ENCODE data around the gene CPZ. TPM values are rescaled to one million over a fixed set of nuclear protein-coding genes. Genes with fewer than 3 reads are reported as not detected.
"Not testable (repeated sequence)": the region's sequence is repeated elsewhere in the genome, so short reads cannot be mapped to it uniquely, and the experiment has no call there.

Gene CPZ
- total RNA-seq, 1 experiment from 2014 or later: 9.1 TPM

DNA sequence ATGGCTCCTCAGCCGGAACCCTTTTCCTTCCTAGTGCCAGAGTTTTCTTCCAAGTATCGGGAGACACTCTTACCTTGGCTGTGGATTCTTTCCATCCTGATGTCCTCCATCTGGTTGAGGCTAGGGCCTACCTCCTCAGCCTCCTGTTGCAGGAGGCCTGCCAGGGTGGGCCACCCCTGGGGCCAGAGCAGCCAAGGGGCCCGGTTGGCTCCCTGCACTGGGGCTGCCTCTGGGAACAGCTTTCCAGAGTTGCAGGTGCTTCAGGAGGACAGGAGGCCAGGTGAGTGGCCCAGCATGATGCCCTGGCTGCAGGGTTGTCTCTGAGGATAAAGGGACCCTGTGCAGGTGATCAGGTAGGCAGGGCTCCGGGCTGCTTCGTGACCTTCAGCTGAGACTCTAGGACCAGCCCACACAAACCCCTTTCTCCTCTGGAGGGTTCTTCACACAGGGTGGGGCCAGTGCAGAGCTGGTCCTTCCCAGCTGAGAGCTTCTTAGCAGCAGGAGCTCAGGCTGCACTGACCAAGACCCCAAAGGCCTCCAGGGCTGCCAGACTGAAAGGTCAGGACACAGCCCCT lies 17.7 kb upstream of the CPZ start:
- H3K27me3 ChIP-seq (ENCODE audit: insufficient read depth, low read depth): no peaks in the 10 kb centered on the region
- BruUV-seq (replicated peaks): no TSS peak
- no peaks in the 10 kb centered on the region for H3K9me2 ChIP-seq (ENCODE audit: insufficient read depth)
- H3K4me2 ChIP-seq: no peak overlapping the region
- no peak overlapping the region for H3K27ac ChIP-seq
- TF ChIP-seq, protein P1, sequence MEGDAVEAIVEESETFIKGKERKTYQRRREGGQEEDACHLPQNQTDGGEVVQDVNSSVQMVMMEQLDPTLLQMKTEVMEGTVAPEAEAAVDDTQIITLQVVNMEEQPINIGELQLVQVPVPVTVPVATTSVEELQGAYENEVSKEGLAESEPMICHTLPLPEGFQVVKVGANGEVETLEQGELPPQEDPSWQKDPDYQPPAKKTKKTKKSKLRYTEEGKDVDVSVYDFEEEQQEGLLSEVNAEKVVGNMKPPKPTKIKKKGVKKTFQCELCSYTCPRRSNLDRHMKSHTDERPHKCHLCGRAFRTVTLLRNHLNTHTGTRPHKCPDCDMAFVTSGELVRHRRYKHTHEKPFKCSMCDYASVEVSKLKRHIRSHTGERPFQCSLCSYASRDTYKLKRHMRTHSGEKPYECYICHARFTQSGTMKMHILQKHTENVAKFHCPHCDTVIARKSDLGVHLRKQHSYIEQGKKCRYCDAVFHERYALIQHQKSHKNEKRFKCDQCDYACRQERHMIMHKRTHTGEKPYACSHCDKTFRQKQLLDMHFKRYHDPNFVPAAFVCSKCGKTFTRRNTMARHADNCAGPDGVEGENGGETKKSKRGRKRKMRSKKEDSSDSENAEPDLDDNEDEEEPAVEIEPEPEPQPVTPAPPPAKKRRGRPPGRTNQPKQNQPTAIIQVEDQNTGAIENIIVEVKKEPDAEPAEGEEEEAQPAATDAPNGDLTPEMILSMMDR (conservative IDR thresholded peaks at IDR 0.05): no peak
- TF ChIP-seq EZH2 (IDR thresholded peaks at IDR 0.05; ENCODE audit: low read depth): no peak
- no peaks in the 10 kb centered on the region for H3K36me3 ChIP-seq (ENCODE audit: low read depth)
- no peak overlapping the region for H2AFZ ChIP-seq
- H3K9me3 ChIP-seq (ENCODE audit: insufficient read depth, low read depth): no peaks in the 10 kb centered on the region
- ChIA-PET POLR2A (ENCODE audit: unreplicated experiment) (no interaction called here), CTCF (no interaction called here)
- no peaks in the 10 kb centered on the region for H4K20me1 ChIP-seq (ENCODE audit: insufficient read depth)
- peaks cover 32% of the 10 kb centered on the region for H3F3A ChIP-seq (ENCODE audit: insufficient read depth, low read depth)
- no peak for DNase-seq
- intact Hi-C loops (cut with micrococcal nuclease; ENCODE audit: unreplicated experiment): no loop called here
- peaks cover 37% of the 10 kb centered on the region for H3K4me1 ChIP-seq (replicated peaks; ENCODE audit: insufficient read depth)
- no peak overlapping the region for H3K4me3 ChIP-seq
- H3K79me2 ChIP-seq (ENCODE audit: low read depth): 0 out of 2 replicates have a peak, but pooled peaks cover 5% of the 10 kb centered on the region

DNA sequence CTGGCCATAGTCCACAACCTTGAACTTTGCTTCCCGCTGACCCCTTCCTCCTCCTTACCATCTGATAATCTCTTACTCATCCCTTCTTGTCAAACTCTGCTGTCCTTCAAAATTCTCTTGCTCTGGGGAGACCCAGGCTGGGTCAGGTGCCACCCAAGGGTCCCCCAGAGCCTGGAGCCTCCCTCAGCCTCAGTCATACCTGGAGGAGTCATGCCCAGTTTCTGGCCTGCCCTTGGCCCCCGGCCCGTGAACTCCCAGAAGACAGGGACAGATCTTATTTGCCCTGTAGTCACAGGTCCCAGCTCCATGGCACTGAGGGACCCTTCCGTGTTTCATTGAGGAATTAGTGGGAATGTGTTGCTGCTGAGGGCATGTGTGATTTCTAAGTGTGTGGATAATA lies 17.1 kb upstream of the CPZ start:
- no peaks in the 10 kb centered on the region for H3K27me3 ChIP-seq (ENCODE audit: insufficient read depth, low read depth)
- POLR2A ChIA-PET (ENCODE audit: unreplicated experiment): no interaction called here
- no peak overlapping the region for H3K4me3 ChIP-seq
- H3K4me1 ChIP-seq (replicated peaks; ENCODE audit: insufficient read depth): peaks cover 31% of the 10 kb centered on the region
- CTCF ChIA-PET: no interaction called here
- H3K9me3 ChIP-seq (ENCODE audit: insufficient read depth, low read depth): no peaks in the 10 kb centered on the region
- H4K20me1 ChIP-seq (ENCODE audit: insufficient read depth): no peaks in the 10 kb centered on the region
- DNase-seq: no peak
- H3K4me2 ChIP-seq: no peak overlapping the region
- no peak overlapping the region for H3K27ac ChIP-seq
- H2AFZ ChIP-seq: no peak overlapping the region
- intact Hi-C loops (cut with micrococcal nuclease; ENCODE audit: unreplicated experiment): no loop called here
- BruUV-seq (replicated peaks): no TSS peak
- TF ChIP-seq, protein P1 (conservative IDR thresholded peaks at IDR 0.05): no peak
- no peak for TF ChIP-seq EZH2 (IDR thresholded peaks at IDR 0.05; ENCODE audit: low read depth)
- H3F3A ChIP-seq (ENCODE audit: insufficient read depth, low read depth): peaks cover 26% of the 10 kb centered on the region
- H3K79me2 ChIP-seq (ENCODE audit: low read depth): 0 out of 2 replicates have a peak, but pooled peaks cover 5% of the 10 kb centered on the region
- H3K36me3 ChIP-seq (ENCODE audit: low read depth): no peaks in the 10 kb centered on the region
- H3K9me2 ChIP-seq (ENCODE audit: insufficient read depth): no peaks in the 10 kb centered on the region

DNA sequence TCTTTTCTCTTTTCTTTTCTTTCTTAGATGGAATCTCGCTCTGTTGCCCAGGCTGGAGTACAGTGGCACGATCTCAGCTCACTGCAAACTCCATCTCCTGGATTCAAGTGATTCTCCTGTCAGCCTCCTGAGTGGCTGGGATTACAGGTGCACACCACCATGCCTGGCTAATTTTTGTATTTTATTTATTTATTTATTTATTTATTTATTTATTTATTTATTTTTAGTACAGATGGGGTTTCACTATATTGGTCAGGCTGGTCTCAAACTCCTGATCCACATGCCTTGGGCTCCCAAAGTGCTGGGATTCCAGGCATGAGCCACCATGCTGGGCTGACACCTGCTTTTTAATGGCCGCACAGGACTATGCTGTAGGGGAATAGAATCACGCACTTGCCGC lies 16.0 kb upstream of the CPZ start:
- BruUV-seq (replicated peaks); H3K4me2 ChIP-seq; H3K36me3 ChIP-seq (ENCODE audit: low read depth); intact Hi-C loops (cut with micrococcal nuclease; ENCODE audit: unreplicated experiment); CTCF ChIA-PET; H3K79me2 ChIP-seq (ENCODE audit: low read depth); H3K9me2 ChIP-seq (ENCODE audit: insufficient read depth); H3K9me3 ChIP-seq (ENCODE audit: insufficient read depth, low read depth); H3K4me3 ChIP-seq; H3K27me3 ChIP-seq (ENCODE audit: insufficient read depth, low read depth); H2AFZ ChIP-seq; DNase-seq; H3K27ac ChIP-seq; H4K20me1 ChIP-seq (ENCODE audit: insufficient read depth); POLR2A ChIA-PET (ENCODE audit: unreplicated experiment): not testable (repeated sequence)
- H3F3A ChIP-seq (ENCODE audit: insufficient read depth, low read depth): peaks cover 17% of the 10 kb centered on the region
- peaks cover 20% of the 10 kb centered on the region for H3K4me1 ChIP-seq (replicated peaks; ENCODE audit: insufficient read depth)

DNA sequence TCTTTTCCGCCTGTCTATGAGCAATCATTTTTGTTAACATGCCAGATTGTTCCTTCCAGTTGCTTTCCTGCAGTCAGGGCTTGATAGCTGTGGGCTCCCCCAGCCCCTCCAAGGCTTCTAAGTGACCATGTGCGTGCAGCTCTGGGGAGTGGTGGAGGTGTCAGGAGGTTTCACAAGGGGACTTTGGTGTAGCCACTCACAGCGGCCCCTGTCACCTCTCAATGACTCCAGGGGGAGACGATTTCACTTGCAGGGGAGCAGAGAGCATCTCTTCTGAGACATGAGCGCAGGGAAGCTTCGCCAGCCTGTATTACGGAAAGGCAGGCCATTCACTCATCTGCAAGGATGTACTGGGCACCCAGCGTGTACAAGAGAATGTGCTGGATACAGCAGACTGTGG lies 15.5 kb upstream of the CPZ start:
- no peak overlapping the region for H3K27ac ChIP-seq
- H3K4me3 ChIP-seq: no peak overlapping the region
- peaks cover 13% of the 10 kb centered on the region; the same call in 1 of the 2 replicates for H3F3A ChIP-seq (ENCODE audit: insufficient read depth, low read depth)
- DNase-seq: no peak
- BruUV-seq (replicated peaks): TSS peak; percentile 27
- ChIA-PET POLR2A (ENCODE audit: unreplicated experiment) (interaction anchor here (0.7 kb wide), 1 partner anchor 621 kb away, joined by 9 read pairs; no protein-coding TSS in a partner anchor), CTCF (no interaction called here)
- no peaks in the 10 kb centered on the region for H3K36me3 ChIP-seq (ENCODE audit: low read depth)
- no peak for TF ChIP-seq EZH2 (IDR thresholded peaks at IDR 0.05; ENCODE audit: low read depth)
- TF ChIP-seq, protein P1 (conservative IDR thresholded peaks at IDR 0.05): no peak
- H3K79me2 ChIP-seq (ENCODE audit: low read depth): no peaks in the 10 kb centered on the region
- H3K9me3 ChIP-seq (ENCODE audit: insufficient read depth, low read depth): no peaks in the 10 kb centered on the region
- no peaks in the 10 kb centered on the region for H3K9me2 ChIP-seq (ENCODE audit: insufficient read depth)
- no peak overlapping the region for H3K4me2 ChIP-seq
- intact Hi-C loops (cut with micrococcal nuclease; ENCODE audit: unreplicated experiment): no loop called here
- no peaks in the 10 kb centered on the region for H4K20me1 ChIP-seq (ENCODE audit: insufficient read depth)
- H2AFZ ChIP-seq: no peak overlapping the region
- no peaks in the 10 kb centered on the region for H3K27me3 ChIP-seq (ENCODE audit: insufficient read depth, low read depth)
- H3K4me1 ChIP-seq (replicated peaks; ENCODE audit: insufficient read depth): peaks cover 15% of the 10 kb centered on the region
